NCI-H526 treated with DMSO at 0.1 percent for 48 hours (cell line): Measurements from ENCODE around the gene PUS1.

ENCODE experiments used
- DNase-seq: peaks from one replicate; lab custom pipeline; 2025; lab: John Stamatoyannopoulos, UW

The PUS1 gene

GRCh38 chr12:131991816-131992430 lies 62.8 kb downstream of the PUS1 start:
- DNase-seq, result no peak

GRCh38 chr12:131994589-131994988 lies 65.5 kb downstream of the PUS1 start:
- no peak for DNase-seq
